ENCODE measurements around the gene TLE4. TPM values are rescaled to one million over a fixed set of nuclear protein-coding genes. Genes with fewer than 3 reads are reported as not detected.

TLE4 gene
- total and polyA plus RNA-seq, 2 of the 4 experiments (the other 2 are of a cell fraction): 68.0 to 78.1 TPM

DNA sequence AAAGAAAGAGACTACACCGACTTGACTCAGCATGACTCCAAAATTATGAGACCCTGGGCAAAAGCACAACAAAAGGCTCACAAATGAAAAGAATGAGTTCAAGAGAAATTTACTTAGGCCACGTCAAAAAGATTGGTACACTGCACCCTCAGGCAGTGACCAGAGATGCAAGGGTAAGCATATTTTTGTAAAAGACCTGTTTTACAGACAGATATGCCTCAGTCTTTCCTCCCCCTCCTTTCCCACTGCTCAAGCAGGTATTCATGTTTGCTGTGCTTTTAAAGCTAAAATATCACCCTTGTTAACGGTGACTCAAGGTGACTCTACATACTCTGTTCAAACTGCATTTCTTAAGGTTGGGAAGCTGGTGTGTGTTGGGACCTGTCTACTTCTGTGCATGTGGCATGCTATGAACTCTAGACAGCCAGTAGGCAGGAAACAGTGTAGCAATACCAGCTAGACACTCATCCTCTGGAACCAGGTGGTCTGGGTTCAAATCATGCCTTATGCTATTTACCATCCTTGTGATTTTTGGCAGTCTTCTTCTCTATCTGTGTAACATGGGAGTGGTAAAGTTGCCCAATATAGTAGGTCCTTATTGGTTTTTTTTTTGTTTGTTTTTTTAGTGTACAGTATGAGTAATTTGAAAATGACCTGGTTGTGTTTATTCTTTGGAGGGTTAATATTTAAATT, 98.7 kb downstream of the TLE4 start:
- Histone ChIP-seq H4K91ac (ENCODE audit: insufficient read depth, low read depth, low read length) (peak overlapping the region; percentile 49; the same call in 1 of the 2 replicates), H2BK120ac (ENCODE audit: low read depth, low read length) (peak overlapping the region; percentile 20; the same call in 1 of the 2 replicates), H4K20me1 (ENCODE audit: insufficient read depth, low read length) (no peaks in the 10 kb centered on the region), H2AK9ac (replicated peaks; ENCODE audit: low read depth, low read length, poor library complexity) (no peak overlapping the region), H3K9me3 (ENCODE audit: control insufficient read depth, insufficient read depth, low read length) (no peaks in the 10 kb centered on the region), H2BK5ac (ENCODE audit: low read depth, low read length, poor library complexity, severe bottlenecking) (no peak overlapping the region), H3K56ac (ENCODE audit: extremely low read depth, insufficient read depth, low read length) (no peak overlapping the region), H4K5ac (ENCODE audit: low read depth, low read length) (no peak overlapping the region), H3K4ac (ENCODE audit: low read depth, low read length) (0 out of 2 replicates have a peak overlapping the region, but pooled peaks have one; percentile 46), H3K14ac (replicated peaks; ENCODE audit: low read depth, low read length) (0 out of 2 replicates have a peak overlapping the region, but pooled peaks have one; percentile 24), H3K18ac (ENCODE audit: low read depth, low read length) (peak overlapping the region; percentile 9; the same call in 1 of the 2 replicates), H3K36me3 (ENCODE audit: control insufficient read depth, insufficient read depth, low read length) (no peaks in the 10 kb centered on the region), H2BK20ac (ENCODE audit: low read depth, low read length) (peak overlapping the region; percentile 16; the same call in 1 of the 2 replicates), H3K27ac (ENCODE audit: insufficient read depth, low read length) (no peak overlapping the region), H2BK15ac (ENCODE audit: low read depth, low read length) (0 out of 3 replicates have a peak overlapping the region, but pooled peaks have one; percentile 11), H3K4me1 (ENCODE audit: control insufficient read depth, insufficient read depth, low read length) (peaks cover 11% of the 10 kb centered on the region), H2AK5ac (ENCODE audit: low read depth, low read length) (peak overlapping the region; percentile 5; the same call in 1 of the 2 replicates), H3K27me3 (ENCODE audit: control insufficient read depth, insufficient read depth, low read length) (no peaks in the 10 kb centered on the region), H3K4me3 (ENCODE audit: insufficient read depth, low read depth, low read length) (no peak overlapping the region), H2AFZ (replicated peaks; ENCODE audit: low read length, poor library complexity) (no peak overlapping the region), H3K9ac (ENCODE audit: low read depth, low read length) (no peak overlapping the region), H4K8ac (ENCODE audit: low read depth in 2 of 2, low read length in 2 of 2) (peak overlapping the region in 1 of 2 experiments; percentile 18; a peak in 1 of 4 replicates), H3K79me1 (ENCODE audit: low read depth in 1 of 2, low read length in 2 of 2) (peaks cover 18 to 46% of the 10 kb centered on the region in 2 experiments), H3K4me2 (ENCODE audit: low read depth, low read length) (no peak overlapping the region), H3K9me1 (ENCODE audit: insufficient read depth, low read length) (peaks cover 13% of the 10 kb centered on the region; the same call in 1 of the 2 replicates), H3K23ac (ENCODE audit: low read depth, low read length) (peak overlapping the region; percentile 56)
- ATAC-seq (ENCODE audit: low read depth) (no peak; the same call in 1 of the 2 replicates), DNase-seq (peak; percentile 22)
- intact Hi-C loops (cut with micrococcal nuclease): no loop called here
- TF ChIP-seq CEBPB (IDR thresholded peaks at IDR 0.05; ENCODE audit: low read depth, low read length) (peak; percentile 73), POLR2A (IDR thresholded peaks at IDR 0.05; ENCODE audit: low read depth, low read length) (no peak)
- in situ Hi-C loops (cut with MboI; ENCODE audit: low sequenced_read_pairs): no loop called here
- WGBS, 2 experiments (ENCODE audit: extremely low coverage in 2 of 2, insufficient read length in 1 of 2): no CpG with 5 or more reads among the region's 3 CpGs
- dilution Hi-C loops (cut with HindIII; ENCODE audit: low sequenced_read_pairs, unreplicated experiment): no loop called here
- ChIA-PET POLR2A (ENCODE audit: unreplicated experiment) (no interaction called here), CTCF (no interaction called here)
- BruUV-seq (replicated peaks): no TSS peak

Data from IMR-90 (cell line).